ENCODE data around the gene LSAMP. TPM values are rescaled to one million over a fixed set of nuclear protein-coding genes. Genes with fewer than 3 reads are reported as not detected.

LSAMP gene
- total RNA-seq, 1 donor from 2014 or later: 30.1 TPM

- DNase-seq (ENCODE audit: low spot score in 2 of 2, unreplicated experiment in 2 of 2): no peak
- no peak for TF ChIP-seq CTCF (IDR thresholded peaks at IDR 0.05; ENCODE audit: unreplicated experiment)
- Mint-ChIP-seq H3K36me3 (no peaks in the 10 kb centered on the region), H3K27me3 (ENCODE audit: low read depth) (peaks cover 49% of the 10 kb centered on the region), H3K27ac (no peak overlapping the region), H3K4me1 (peaks cover 5% of the 10 kb centered on the region), H3K9me3 (no peaks in the 10 kb centered on the region), H3K4me3 (no peak overlapping the region)
Measured at GRCh38 chr3:115857518-115858136, 587.7 kb downstream of the LSAMP start.

GRCh38 chr3:115855911-115856310 lies 589.4 kb downstream of the LSAMP start:
- no peak for DNase-seq (ENCODE audit: low spot score in 2 of 2, unreplicated experiment in 2 of 2)
- no peak overlapping the region for H3K4me3 Mint-ChIP-seq
- peaks cover 50% of the 10 kb centered on the region for H3K27me3 Mint-ChIP-seq (ENCODE audit: low read depth)
- no peaks in the 10 kb centered on the region for H3K9me3 Mint-ChIP-seq
- no peaks in the 10 kb centered on the region for H3K36me3 Mint-ChIP-seq
- no peaks in the 10 kb centered on the region for H3K4me1 Mint-ChIP-seq
- H3K27ac Mint-ChIP-seq: no peak overlapping the region
- no peak for TF ChIP-seq CTCF (IDR thresholded peaks at IDR 0.05; ENCODE audit: unreplicated experiment)

- no peak for TF ChIP-seq CTCF (IDR thresholded peaks at IDR 0.05; ENCODE audit: unreplicated experiment)
- H3K27ac Mint-ChIP-seq: no peak overlapping the region
- peaks cover 27% of the 10 kb centered on the region for H3K27me3 Mint-ChIP-seq (ENCODE audit: low read depth)
- H3K4me3 Mint-ChIP-seq: no peak overlapping the region
- no peaks in the 10 kb centered on the region for H3K36me3 Mint-ChIP-seq
- no peaks in the 10 kb centered on the region for H3K4me1 Mint-ChIP-seq
- DNase-seq (ENCODE audit: low spot score in 2 of 2, unreplicated experiment in 2 of 2): no peak
- H3K9me3 Mint-ChIP-seq: no peaks in the 10 kb centered on the region
Measured at GRCh38 chr3:115853104-115853503, 592.2 kb downstream of the LSAMP start.

GRCh38 chr3:115852278-115852677 lies 593.0 kb downstream of the LSAMP start:
- Mint-ChIP-seq H3K27ac (no peak overlapping the region), H3K4me1 (no peaks in the 10 kb centered on the region), H3K27me3 (ENCODE audit: low read depth) (peaks cover 20% of the 10 kb centered on the region), H3K9me3 (no peaks in the 10 kb centered on the region), H3K4me3 (no peak overlapping the region), H3K36me3 (no peaks in the 10 kb centered on the region)
- no peak for DNase-seq (ENCODE audit: low spot score in 2 of 2, unreplicated experiment in 2 of 2)
- no peak for TF ChIP-seq CTCF (IDR thresholded peaks at IDR 0.05; ENCODE audit: unreplicated experiment)

- Mint-ChIP-seq H3K4me1 (no peaks in the 10 kb centered on the region), H3K27me3 (ENCODE audit: low read depth) (peaks cover 17% of the 10 kb centered on the region), H3K36me3 (no peaks in the 10 kb centered on the region), H3K27ac (no peak overlapping the region), H3K9me3 (no peaks in the 10 kb centered on the region), H3K4me3 (no peak overlapping the region)
- no peak for TF ChIP-seq CTCF (IDR thresholded peaks at IDR 0.05; ENCODE audit: unreplicated experiment)
- DNase-seq (ENCODE audit: low spot score in 2 of 2, unreplicated experiment in 2 of 2): no peak
Measured at GRCh38 chr3:115851571-115851970, 593.7 kb downstream of the LSAMP start.

GRCh38 chr3:115848641-115849040 lies 596.6 kb downstream of the LSAMP start:
- Mint-ChIP-seq H3K27me3 (ENCODE audit: low read depth) (peaks cover 12% of the 10 kb centered on the region), H3K4me1 (no peaks in the 10 kb centered on the region), H3K9me3 (no peaks in the 10 kb centered on the region), H3K4me3 (no peak overlapping the region), H3K27ac (no peak overlapping the region), H3K36me3 (no peaks in the 10 kb centered on the region)
- no peak for DNase-seq (ENCODE audit: low spot score in 2 of 2, unreplicated experiment in 2 of 2)
- no peak for TF ChIP-seq CTCF (IDR thresholded peaks at IDR 0.05; ENCODE audit: unreplicated experiment)
